Adrenal gland (tissue), 5 donors: ENCODE measurements around the gene GRK3.

Experiments used
- CTCF ChIP-seq, 6 experiments: fragments of 450-650 bp in 4 of 6; fragments of 200-600 bp in 2 of 6; sonication (generic) in 1 of 6; IDR thresholded peaks; 1 replicate in 5 of 6; 2 replicates in 1 of 6; pipeline versions ENCODE4 v1.5.1 to v1.8.0; 2016 to 2021; ENCODE audit warnings: antibody characterized with exemption in 6 of 6, mild to moderate bottlenecking in 2 of 6, moderate library complexity in 1 of 6
- POLR2A ChIP-seq, 2 donors: fragments of 450-650 bp; IDR thresholded peaks; one replicate each; pipeline ENCODE4 v1.6.1; 2017; ENCODE audit warnings: antibody characterized with exemption in 2 of 2, mild to moderate bottlenecking in 2 of 2, moderate library complexity in 1 of 2
- donor health status: DM: no; HTN: no; CAD: no.

GRCh38 chr22:25760294-25760693, 195.8 kb downstream of the GRK3 start:
- TF ChIP-seq POLR2A (IDR thresholded peaks at IDR 0.05) (no peak), CTCF (IDR thresholded peaks at IDR 0.05) (no peak)
